ENCODE results near the gene ROBO1. TPM values are rescaled to one million over a fixed set of nuclear protein-coding genes. Genes with fewer than 3 reads are reported as not detected.

Gene ROBO1
- total RNA-seq, 2 experiments from 2014 or later = 8.6 to 9.0 TPM

DNA sequence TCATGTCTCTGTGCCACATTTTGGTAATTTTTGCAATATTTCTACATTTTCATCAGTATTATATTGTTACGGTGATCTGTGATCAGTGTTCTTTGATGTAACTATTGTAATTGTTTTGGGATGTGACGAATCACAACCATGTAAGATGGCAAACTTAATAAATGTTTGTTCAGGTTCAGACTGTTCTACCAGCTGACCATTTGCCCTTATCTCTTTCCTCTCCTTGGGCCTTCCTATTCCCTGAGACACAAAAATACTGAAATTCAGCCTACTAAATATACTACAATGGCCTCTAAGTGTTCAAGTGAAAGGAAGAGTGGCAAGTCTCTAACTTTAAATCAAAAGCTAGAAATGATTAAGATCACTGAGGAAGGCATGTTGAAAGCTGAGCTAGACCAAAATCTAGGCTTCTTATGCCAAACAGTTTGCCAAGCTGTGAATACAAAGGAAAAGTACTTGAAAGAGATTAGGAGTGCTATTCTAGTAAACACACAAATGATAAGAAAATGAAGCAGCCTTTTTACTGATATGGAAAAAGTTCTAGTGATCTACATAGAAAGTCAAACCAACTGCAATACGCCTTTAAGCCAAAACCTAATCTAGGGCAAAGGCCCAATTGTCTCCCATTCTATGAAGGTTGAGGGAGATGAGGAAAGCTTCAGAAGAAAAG, 952.8 kb downstream of the ROBO1 start:
- no peaks in the 10 kb centered on the region for H3K36me3 Mint-ChIP-seq (ENCODE audit: low read depth)
- no peaks in the 10 kb centered on the region for H3K27me3 Mint-ChIP-seq
- intact Hi-C loops (cut with micrococcal nuclease) = no loop called here
- H3K27ac Mint-ChIP-seq = no peak overlapping the region
- ATAC-seq (no peak), DNase-seq (no peak)
- ChIA-PET POLR2A (interaction anchor here (0.6 kb wide), 1 partner anchor 294 kb away, joined by 3 read pairs; no protein-coding TSS in a partner anchor), CTCF (no interaction called here)
- TF ChIP-seq, protein P1, sequence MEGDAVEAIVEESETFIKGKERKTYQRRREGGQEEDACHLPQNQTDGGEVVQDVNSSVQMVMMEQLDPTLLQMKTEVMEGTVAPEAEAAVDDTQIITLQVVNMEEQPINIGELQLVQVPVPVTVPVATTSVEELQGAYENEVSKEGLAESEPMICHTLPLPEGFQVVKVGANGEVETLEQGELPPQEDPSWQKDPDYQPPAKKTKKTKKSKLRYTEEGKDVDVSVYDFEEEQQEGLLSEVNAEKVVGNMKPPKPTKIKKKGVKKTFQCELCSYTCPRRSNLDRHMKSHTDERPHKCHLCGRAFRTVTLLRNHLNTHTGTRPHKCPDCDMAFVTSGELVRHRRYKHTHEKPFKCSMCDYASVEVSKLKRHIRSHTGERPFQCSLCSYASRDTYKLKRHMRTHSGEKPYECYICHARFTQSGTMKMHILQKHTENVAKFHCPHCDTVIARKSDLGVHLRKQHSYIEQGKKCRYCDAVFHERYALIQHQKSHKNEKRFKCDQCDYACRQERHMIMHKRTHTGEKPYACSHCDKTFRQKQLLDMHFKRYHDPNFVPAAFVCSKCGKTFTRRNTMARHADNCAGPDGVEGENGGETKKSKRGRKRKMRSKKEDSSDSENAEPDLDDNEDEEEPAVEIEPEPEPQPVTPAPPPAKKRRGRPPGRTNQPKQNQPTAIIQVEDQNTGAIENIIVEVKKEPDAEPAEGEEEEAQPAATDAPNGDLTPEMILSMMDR (IDR thresholded peaks at IDR 0.05) = no peak
- H3K9me3 Mint-ChIP-seq = peaks cover 5% of the 10 kb centered on the region
- H3K4me1 Mint-ChIP-seq (ENCODE audit: low read depth) = no peaks in the 10 kb centered on the region
- H3K4me3 Mint-ChIP-seq = no peak overlapping the region

DNA sequence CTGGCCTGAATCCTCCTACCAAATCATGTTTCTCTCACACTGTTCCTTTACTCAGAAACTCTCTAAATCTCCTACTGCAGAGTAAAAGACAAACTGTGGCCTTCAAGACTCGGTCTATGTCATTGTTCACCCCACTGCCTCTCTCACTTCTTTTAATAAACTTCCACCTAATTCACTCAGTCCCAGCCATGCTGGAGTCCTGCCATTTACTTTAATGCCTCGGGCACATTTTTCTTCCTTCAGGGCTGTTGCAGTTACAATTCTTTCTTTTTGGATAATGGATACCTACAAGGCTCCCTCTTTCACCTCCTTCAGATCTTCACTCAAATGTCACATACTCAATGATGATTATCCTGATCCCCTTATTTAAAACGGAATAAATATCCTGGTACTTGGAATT, 955.6 kb downstream of the ROBO1 start:
- ATAC-seq (no peak), DNase-seq (no peak)
- Mint-ChIP-seq H3K4me1 (ENCODE audit: low read depth) (no peaks in the 10 kb centered on the region), H3K9me3 (peaks cover 9% of the 10 kb centered on the region), H3K4me3 (no peak overlapping the region), H3K36me3 (ENCODE audit: low read depth) (no peaks in the 10 kb centered on the region), H3K27ac (no peak overlapping the region), H3K27me3 (no peaks in the 10 kb centered on the region)
- ChIA-PET CTCF (no interaction called here), POLR2A (no interaction called here)
- TF ChIP-seq, protein P1 (IDR thresholded peaks at IDR 0.05) = no peak
- intact Hi-C loops (cut with micrococcal nuclease) = no loop called here

DNA sequence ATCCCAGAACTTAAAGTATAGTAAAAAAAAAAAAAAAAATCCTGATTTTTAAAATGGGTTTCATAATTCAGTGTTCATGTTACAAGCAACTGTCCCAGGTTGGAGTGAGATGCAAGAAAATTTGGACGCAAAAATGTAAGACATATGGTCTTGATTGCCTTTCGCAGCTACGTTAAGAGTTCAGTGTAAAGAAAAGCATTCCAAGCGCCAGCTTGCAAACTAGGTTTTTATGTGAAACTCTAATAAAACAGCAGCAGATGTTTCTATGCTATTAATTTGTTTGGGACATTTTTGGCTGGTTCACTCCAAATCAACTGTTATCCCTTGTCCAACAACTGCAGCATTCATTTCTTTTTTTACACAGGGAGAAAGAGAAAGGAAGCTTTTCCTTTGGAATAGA, 957.8 kb downstream of the ROBO1 start:
- Mint-ChIP-seq H3K4me1 (ENCODE audit: low read depth) (no peaks in the 10 kb centered on the region), H3K36me3 (ENCODE audit: low read depth) (no peaks in the 10 kb centered on the region), H3K9me3 (peaks cover 9% of the 10 kb centered on the region), H3K27me3 (no peaks in the 10 kb centered on the region), H3K27ac (no peak overlapping the region), H3K4me3 (no peak overlapping the region)
- ATAC-seq (no peak), DNase-seq (no peak)
- POLR2A ChIA-PET = no interaction called here
- intact Hi-C loops (cut with micrococcal nuclease) = no loop called here
- CTCF ChIA-PET = no interaction called here
- TF ChIP-seq, protein P1 (IDR thresholded peaks at IDR 0.05) = no peak

DNA sequence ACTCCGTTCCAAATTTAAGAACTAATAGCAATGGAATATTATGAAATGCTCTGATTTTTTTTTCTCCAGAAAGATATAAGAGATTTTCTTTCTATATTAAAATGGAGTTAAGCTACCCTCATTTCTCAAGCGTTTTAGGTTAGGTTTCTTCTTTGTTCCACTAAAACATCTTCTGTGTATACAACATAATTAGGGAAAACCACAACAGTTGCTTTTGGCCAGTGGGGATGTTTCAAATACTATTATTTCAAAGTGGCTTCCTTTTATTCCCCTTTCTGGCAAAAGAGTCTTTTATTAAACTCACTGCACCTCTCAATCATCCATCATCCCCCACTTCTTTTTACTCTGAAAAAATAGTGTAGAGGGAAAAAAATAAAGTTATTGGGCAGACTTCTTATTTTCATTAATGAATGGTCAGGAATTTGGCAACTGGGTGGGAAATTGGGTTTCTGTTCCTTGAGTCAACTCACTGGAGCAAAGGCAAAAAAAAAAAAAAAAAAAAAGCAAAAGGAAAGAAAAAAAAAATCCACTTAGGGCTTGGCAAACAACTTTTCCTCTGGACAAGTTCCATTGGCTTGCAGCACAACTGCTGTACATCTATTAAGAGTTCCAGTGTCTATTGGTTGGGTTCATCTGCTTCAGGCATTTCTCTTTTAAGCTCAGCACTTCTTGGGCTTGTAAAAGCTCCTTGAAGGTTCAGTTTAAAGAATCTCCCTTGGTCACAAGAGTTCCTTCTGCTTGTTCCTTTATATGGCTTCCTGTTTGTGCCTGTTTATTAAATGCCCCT, 963.4 kb downstream of the ROBO1 start:
- no peak overlapping the region for H3K27ac Mint-ChIP-seq
- POLR2A ChIA-PET = no interaction called here
- peaks cover 3% of the 10 kb centered on the region for H3K4me1 Mint-ChIP-seq (ENCODE audit: low read depth)
- CTCF ChIA-PET = no interaction called here
- H3K36me3 Mint-ChIP-seq (ENCODE audit: low read depth) = no peaks in the 10 kb centered on the region
- TF ChIP-seq, protein P1 (IDR thresholded peaks at IDR 0.05) = no peak
- no peak for ATAC-seq
- no peaks in the 10 kb centered on the region for H3K27me3 Mint-ChIP-seq
- no peak for DNase-seq
- intact Hi-C loops (cut with micrococcal nuclease) = no loop called here
- no peak overlapping the region for H3K4me3 Mint-ChIP-seq
- peaks cover 6% of the 10 kb centered on the region for H3K9me3 Mint-ChIP-seq

DNA sequence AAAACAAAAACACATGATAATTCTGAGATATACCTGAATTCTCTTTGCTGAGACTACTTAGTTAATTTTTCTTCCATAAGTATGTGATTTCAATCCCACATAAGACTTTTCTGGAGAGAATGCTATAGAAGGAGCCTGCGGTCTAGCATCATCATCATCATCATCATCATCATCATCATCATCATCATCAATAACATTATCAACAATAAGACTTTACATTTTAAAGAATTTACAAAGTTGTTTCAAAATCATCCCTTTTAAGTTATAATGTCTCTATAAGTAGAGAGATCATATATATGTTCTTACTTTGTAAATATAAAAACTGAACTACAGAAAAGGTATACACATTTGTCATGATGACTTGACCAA, 965.3 kb downstream of the ROBO1 start:
- POLR2A ChIA-PET = no interaction called here
- H3K27me3 Mint-ChIP-seq = no peaks in the 10 kb centered on the region

More for the DNA sequence above, 965.3 kb downstream of the ROBO1 start:
- Mint-ChIP-seq H3K27ac (no peak overlapping the region), H3K9me3 (peaks cover 5% of the 10 kb centered on the region), H3K36me3 (ENCODE audit: low read depth) (no peaks in the 10 kb centered on the region), H3K4me3 (no peak overlapping the region), H3K4me1 (ENCODE audit: low read depth) (peaks cover 3% of the 10 kb centered on the region)
- no peak for DNase-seq
- ATAC-seq = no peak
- CTCF ChIA-PET = no interaction called here
- intact Hi-C loops (cut with micrococcal nuclease) = no loop called here
- TF ChIP-seq, protein P1 (IDR thresholded peaks at IDR 0.05) = no peak

Measured in activated CD8-positive, alpha-beta T cell treated with anti-CD3 and anti-CD28 coated beads for 36 hours (primary cell).